Psoas muscle (tissue), 8 donors: Measurements from ENCODE around the gene CCDC188. TPM values are rescaled to one million over a fixed set of nuclear protein-coding genes. Genes with fewer than 3 reads are reported as not detected.

Source experiments
- ATAC-seq, 4 donors: fragments of 200-7000 bp; cut with Tn5 transposase; one replicate each; pipeline ENCODE4 v1.9.1; 2020; ENCODE audit warnings: moderate library complexity in 3 of 4, mild to moderate bottlenecking in 2 of 4
- DNase-seq, 2 donors: peaks; one replicate each; pipeline ENCODE4 v3.0.0-alpha.2; 2020
- H3K27ac ChIP-seq: fragments of 200-600 bp; one replicate; pipeline ENCODE4 v1.8.0; 2022
- H3K27me3 ChIP-seq, 3 donors: fragments of 200-600 bp in 1 of 3; one replicate each; pipeline versions ENCODE4 v1.6.1 to v1.8.0; 2013 to 2022; ENCODE audit warnings: low read length in 2 of 3, mild to moderate bottlenecking in 2 of 3, moderate library complexity in 1 of 3; ENCODE audit not compliant: insufficient read depth in 3 of 3
- H3K36me3 ChIP-seq, 2 donors: fragments of 200-600 bp in 1 of 2; one replicate each; pipeline versions ENCODE4 v1.6.1 to v1.8.0; 2013 to 2022; ENCODE audit warnings: low read depth in 1 of 2, mild to moderate bottlenecking in 1 of 2, moderate library complexity in 1 of 2; ENCODE audit not compliant: insufficient read depth in 1 of 2
- H3K4me1 ChIP-seq: fragments of 200-600 bp; one replicate; pipeline ENCODE4 v1.8.0; 2022
- H3K4me3 ChIP-seq: fragments of 200-600 bp; one replicate; pipeline ENCODE4 v1.8.0; 2022; ENCODE audit warnings: mild to moderate bottlenecking
- H3K9me3 ChIP-seq: fragments of 200-600 bp; one replicate; pipeline ENCODE4 v1.8.0; 2022
- WGBS, 3 donors: extraction: QIAGEN DNeasy Blood & Tissue Kit; methylation state at CpG; one replicate each; pipeline versions ENCODE4 v1.1.6 to v1.1.7; 2013; 5-methylcytosine and 5-hydroxymethylcytosine counted together
- intact Hi-C, 2 donors: fragments of 100-400 bp; cut with DNase I; formaldehyde crosslinking; loops; one replicate each; pipeline versions ENCODE4 v1.11.0 to v1.14.2; 2022
- polyA plus RNA-seq, 3 donors: library from polyadenylated mRNA; stranded (reverse); fragments of 200-250 nt; gene quantifications; one replicate each; pipeline ENCODE4 v1.2.3, GENCODE V29; 2013
- total RNA-seq, 4 donors: library from RNA; stranded (reverse); fragmentation: NEBNext Ultra II Directional in 2 of 4; extraction: Animal tissue kit (Norgen Biotek cat#: 25700) in 2 of 4; gene quantifications; one replicate each; pipeline versions ENCODE4 v1.2.1 to v1.2.4, GENCODE V29; 2021 to 2023
- TF ChIP-seq, protein P1 (sequence below): fragments of 200-600 bp; IDR thresholded peaks from one replicate; pipeline ENCODE4 v1.8.0; 2022; ENCODE audit warnings: antibody characterized with exemption
- donor health status: healthy with polysubstance abuse.
- donor health status: DM: no; HTN: no; CAD: no; lungs with moderate emphysema.
- donor health status: Bipolar disorder and iron deficiency.
- donor health status: healthy.
- donor health status: DM: yes; HTN: yes; CAD: no.
- donor health status: DM: no; HTN: no; CAD: no.
- donor health status: DM: no; HTN: no; CAD: no.
- donor health status: DM: yes; HTN: yes; CAD: no.

The CCDC188 gene
- total and polyA plus RNA-seq, 7 donors, result 0.09 to 0.38 (median 0.17) TPM; not detected in 2

DNA sequence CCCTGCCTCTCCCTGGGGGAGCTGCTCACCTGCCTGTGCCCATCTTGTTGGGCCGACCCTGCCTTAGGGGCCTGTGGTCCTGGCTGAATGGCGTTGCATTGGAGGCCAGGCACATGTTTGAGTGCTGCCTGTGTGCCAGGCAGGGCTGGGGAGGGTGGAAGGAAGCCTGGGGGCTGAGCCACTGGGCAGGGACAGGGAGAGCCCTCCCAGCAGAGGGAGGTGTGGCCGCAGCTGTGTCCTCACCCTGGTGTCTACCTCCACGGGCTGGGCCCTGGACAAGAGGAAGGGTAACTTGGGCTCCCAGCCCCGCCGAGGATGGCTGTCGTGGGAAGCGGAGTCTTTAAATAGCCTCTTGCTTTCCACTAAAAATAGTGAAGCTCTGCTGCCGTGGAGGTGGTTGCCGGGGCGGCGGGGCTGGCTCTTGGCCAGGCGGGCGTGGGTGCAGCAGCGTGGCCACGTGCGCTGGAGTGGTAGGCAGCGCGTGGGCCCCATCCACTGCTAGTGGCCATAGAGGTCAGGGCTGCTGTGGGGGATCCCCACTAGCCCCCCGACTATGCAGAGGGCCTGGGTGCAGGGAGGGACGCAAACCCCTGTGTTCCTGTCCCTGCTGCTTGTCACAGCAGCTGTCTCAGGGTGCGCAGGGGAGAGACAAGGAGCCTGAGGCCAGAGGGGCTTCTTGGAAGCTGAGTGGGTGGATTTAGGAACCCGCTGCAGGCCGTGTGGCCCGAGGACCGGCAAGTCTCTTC is 13.0 kb downstream of the CCDC188 start:
- no peak for DNase-seq
- Histone ChIP-seq H3K4me1 (peaks cover 52% of the 10 kb centered on the region), H3K27ac (peak overlapping the region; percentile 59), H3K4me3 (no peak overlapping the region), H3K27me3 (no peaks in the 10 kb centered on the region), H3K9me3 (no peaks in the 10 kb centered on the region), H3K36me3 (peaks cover 0 to 16% of the 10 kb centered on the region in 2 donors)
- TF ChIP-seq, protein P1, sequence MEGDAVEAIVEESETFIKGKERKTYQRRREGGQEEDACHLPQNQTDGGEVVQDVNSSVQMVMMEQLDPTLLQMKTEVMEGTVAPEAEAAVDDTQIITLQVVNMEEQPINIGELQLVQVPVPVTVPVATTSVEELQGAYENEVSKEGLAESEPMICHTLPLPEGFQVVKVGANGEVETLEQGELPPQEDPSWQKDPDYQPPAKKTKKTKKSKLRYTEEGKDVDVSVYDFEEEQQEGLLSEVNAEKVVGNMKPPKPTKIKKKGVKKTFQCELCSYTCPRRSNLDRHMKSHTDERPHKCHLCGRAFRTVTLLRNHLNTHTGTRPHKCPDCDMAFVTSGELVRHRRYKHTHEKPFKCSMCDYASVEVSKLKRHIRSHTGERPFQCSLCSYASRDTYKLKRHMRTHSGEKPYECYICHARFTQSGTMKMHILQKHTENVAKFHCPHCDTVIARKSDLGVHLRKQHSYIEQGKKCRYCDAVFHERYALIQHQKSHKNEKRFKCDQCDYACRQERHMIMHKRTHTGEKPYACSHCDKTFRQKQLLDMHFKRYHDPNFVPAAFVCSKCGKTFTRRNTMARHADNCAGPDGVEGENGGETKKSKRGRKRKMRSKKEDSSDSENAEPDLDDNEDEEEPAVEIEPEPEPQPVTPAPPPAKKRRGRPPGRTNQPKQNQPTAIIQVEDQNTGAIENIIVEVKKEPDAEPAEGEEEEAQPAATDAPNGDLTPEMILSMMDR, result no peak
- intact Hi-C loops, result no loop called here
- WGBS, 3 donors, result 13 to 26% (median 22%) methylated on average over 25 to 26 of the region's 26 CpGs
- peak; percentile 24 to 70 (median 62) for ATAC-seq

DNA sequence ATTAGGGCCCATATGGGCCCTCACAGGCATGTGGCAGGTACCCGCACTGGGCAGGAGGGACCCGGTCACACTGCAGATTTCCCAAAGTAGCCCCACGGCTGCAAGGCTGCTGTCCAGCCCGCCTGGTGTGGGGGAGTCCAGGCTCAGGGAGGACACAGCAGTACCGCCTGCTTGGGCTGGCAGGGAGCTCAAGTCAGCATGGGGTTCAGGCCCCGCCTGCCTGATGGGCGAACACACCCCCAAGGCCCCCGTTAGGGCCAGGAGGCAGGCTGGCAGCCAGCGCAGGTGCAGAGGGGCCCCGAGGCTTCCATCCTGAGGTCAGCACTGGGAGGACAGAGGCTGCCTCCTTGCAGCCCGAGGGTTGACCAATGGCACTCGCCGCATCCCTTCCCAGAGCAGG is 13.7 kb downstream of the CCDC188 start:
- ATAC-seq, result no peak
- TF ChIP-seq, protein P1, result no peak
- Histone ChIP-seq H3K4me3 (no peak overlapping the region), H3K9me3 (no peaks in the 10 kb centered on the region), H3K4me1 (peaks cover 56% of the 10 kb centered on the region), H3K36me3 (peaks cover 0 to 8% of the 10 kb centered on the region in 2 donors), H3K27me3 (no peaks in the 10 kb centered on the region), H3K27ac (peak overlapping the region; percentile 59)
- DNase-seq, result no peak
- intact Hi-C loops, result no loop called here
- WGBS, 3 donors, result 44 to 55% (median 54%) methylated on average over 13 of the region's 13 CpGs

GRCh38 chr22:20136603-20136873 is 14.3 kb downstream of the CCDC188 start:
- ATAC-seq (no peak), DNase-seq (no peak)
- peaks cover 0 to 8% of the 10 kb centered on the region in 2 donors for H3K36me3 ChIP-seq
- no peak overlapping the region for H3K4me3 ChIP-seq
- H3K27ac ChIP-seq, result no peak overlapping the region
- H3K4me1 ChIP-seq, result peaks cover 56% of the 10 kb centered on the region
- no peaks in the 10 kb centered on the region for H3K27me3 ChIP-seq
- WGBS, 3 donors, result 92 to 98% (median 95%) methylated on average over 5 of the region's 5 CpGs
- intact Hi-C loops, result no loop called here
- no peaks in the 10 kb centered on the region for H3K9me3 ChIP-seq
- TF ChIP-seq, protein P1, result no peak

DNA sequence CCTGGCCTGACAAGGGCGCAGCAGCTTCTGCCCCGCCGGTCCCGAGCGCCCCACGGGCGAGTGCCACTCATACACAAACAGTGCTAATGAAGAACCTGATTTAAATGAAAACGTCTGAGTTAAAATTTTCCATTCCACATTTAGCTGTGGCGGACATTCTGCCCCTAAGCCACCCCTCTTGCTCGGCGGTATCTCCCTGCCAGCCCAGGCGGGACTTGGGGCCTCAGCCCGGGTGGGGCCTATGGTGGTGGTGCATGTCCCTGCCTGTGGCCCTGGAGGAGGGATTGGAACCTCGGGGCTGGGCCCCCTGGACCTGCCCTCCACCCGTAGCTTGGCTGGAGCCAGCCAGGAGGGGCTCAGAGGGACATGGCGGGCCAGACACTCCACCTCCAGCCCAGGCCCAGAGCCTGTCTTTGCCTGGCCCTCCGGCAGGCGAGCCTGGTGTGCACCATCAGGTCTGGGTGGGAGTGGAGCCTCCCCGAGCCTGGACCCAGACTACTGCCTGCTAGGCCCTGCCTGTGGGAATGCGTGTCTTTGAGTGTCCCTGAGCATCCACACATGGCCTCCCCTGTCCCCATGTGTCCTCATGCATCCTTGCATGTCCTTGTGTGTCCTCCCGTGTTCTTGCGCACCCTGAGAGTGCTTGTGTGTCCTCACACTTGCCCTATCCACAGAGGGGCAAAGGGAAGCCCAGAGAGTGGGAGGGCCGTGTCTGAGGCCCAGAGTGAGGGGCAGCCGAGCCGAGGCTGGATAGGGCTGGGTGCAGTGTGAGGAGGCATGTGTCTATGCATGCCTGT is 14.9 kb downstream of the CCDC188 start:
- 70 to 79% (median 74%) methylated on average over 24 to 25 of the region's 25 CpGs for WGBS, 3 donors
- Histone ChIP-seq H3K36me3 (peaks cover 0 to 8% of the 10 kb centered on the region in 2 donors), H3K4me3 (no peak overlapping the region), H3K27me3 (no peaks in the 10 kb centered on the region), H3K4me1 (peaks cover 56% of the 10 kb centered on the region), H3K27ac (no peak overlapping the region), H3K9me3 (no peaks in the 10 kb centered on the region)
- ATAC-seq (no peak), DNase-seq (no peak)
- TF ChIP-seq, protein P1, result no peak
- intact Hi-C loops, result no loop called here
